H1 (cell line): ENCODE measurements around the gene PHLDA2. TPM values are rescaled to one million over a fixed set of nuclear protein-coding genes. Genes with fewer than 3 reads are reported as not detected.

Experiments used
- CTCF ChIA-PET: fragments of 300-600 bp; sonication (Branson Sonifier 250); formaldehyde crosslinking; loops from one replicate; lab custom pipeline; 2021; ENCODE audit not compliant: partially characterized antibody; lab: Charles Lee
- POLR2A ChIA-PET: fragments of 300-600 bp; sonication (Branson Sonifier 250); formaldehyde crosslinking; loops from one replicate; lab custom pipeline; 2021; ENCODE audit warnings: inconsistent platforms; ENCODE audit not compliant: partially characterized antibody; lab: Charles Lee
- DNase-seq, 2 experiments: peaks; one replicate each; pipeline versions ENCODE4 v3.0.0 to v3.0.0-alpha.2; 2010 to 2022; ENCODE audit warnings: low spot score in 2 of 2, low read depth in 1 of 2, mixed read lengths in 1 of 2
- FAIRE-seq: peaks from 2 replicates; lab custom pipeline; 2011; peaks lifted over from hg19 to GRCh38; lab: Jason Lieb, UNC
- H2AFZ ChIP-seq: 2 replicates; pipeline ENCODE4 v1.8.1; 2012; ENCODE audit warnings: low read length, inconsistent platforms
- H2AK5ac ChIP-seq: 2 replicates; pipeline ENCODE4 v1.6.1; 2013; ENCODE audit warnings: low read depth, low read length
- H2BK120ac ChIP-seq: replicated peaks from 2 replicates; pipeline ENCODE3; 2013; ENCODE audit warnings: low read depth, low read length, inconsistent platforms
- H2BK12ac ChIP-seq: 2 replicates; pipeline ENCODE4 v1.6.1; 2013; ENCODE audit warnings: low read depth, low read length
- H2BK15ac ChIP-seq: 2 replicates; pipeline ENCODE4 v1.6.1; 2013; ENCODE audit warnings: low read length
- H2BK20ac ChIP-seq: 2 replicates; pipeline ENCODE4 v1.6.1; 2013; ENCODE audit warnings: low read length
- H2BK5ac ChIP-seq: 2 replicates; pipeline ENCODE4 v1.6.1; 2013; ENCODE audit warnings: low read depth, low read length
- H3K14ac ChIP-seq: 2 replicates; pipeline ENCODE4 v1.6.1; 2013; ENCODE audit warnings: inconsistent platforms; ENCODE audit not compliant: insufficient read length
- H3K18ac ChIP-seq: 2 replicates; pipeline ENCODE4 v1.6.1; 2013; ENCODE audit warnings: low read length; ENCODE audit errors: extremely low read depth
- H3K23ac ChIP-seq: 2 replicates; pipeline ENCODE4 v1.6.1; 2013; ENCODE audit warnings: inconsistent platforms; ENCODE audit not compliant: insufficient read length
- H3K23me2 ChIP-seq: 2 replicates; pipeline ENCODE4 v1.6.1; 2013; ENCODE audit warnings: low read depth, low read length
- H3K27ac ChIP-seq: 2 replicates; pipeline ENCODE4 v1.6.1; 2011; ENCODE audit warnings: low read depth, low read length, inconsistent platforms
- H3K27me3 ChIP-seq, 4 experiments: replicated peaks in 1 of 4; 1 replicate in 1 of 4; 2 replicates in 3 of 4; pipeline versions ENCODE4 v1.6.1 to v1.8.1; 2011 to 2013; ENCODE audit warnings: low read length in 3 of 4, mild to moderate bottlenecking in 3 of 4, inconsistent platforms in 2 of 4, mixed read lengths in 2 of 4, moderate library complexity in 1 of 4; ENCODE audit not compliant: control insufficient read depth in 3 of 4, insufficient read depth in 3 of 4; ENCODE audit errors: extremely low read depth in 1 of 4
- H3K36me3 ChIP-seq, 4 experiments: 2 replicates each; pipeline versions ENCODE4 v1.6.1 to v1.8.1; 2011 to 2013; ENCODE audit warnings: mild to moderate bottlenecking in 4 of 4, low read length in 3 of 4, moderate library complexity in 2 of 4, control low read depth in 1 of 4, inconsistent platforms in 1 of 4; ENCODE audit not compliant: insufficient read depth in 4 of 4, control insufficient read depth in 2 of 4
- H3K4ac ChIP-seq: replicated peaks from 2 replicates; pipeline ENCODE3; 2013; ENCODE audit warnings: low read length, low read depth, mixed read lengths, inconsistent platforms; ENCODE audit not compliant: insufficient read length
- H3K4me1 ChIP-seq, 4 experiments: replicated peaks in 1 of 4; 1 replicate in 1 of 4; 2 replicates in 3 of 4; pipeline versions ENCODE4 v1.6.1 to v1.8.1; 2011 to 2013; ENCODE audit warnings: low read length in 3 of 4, inconsistent platforms in 2 of 4, mixed read lengths in 1 of 4; ENCODE audit not compliant: insufficient read depth in 4 of 4, control insufficient read depth in 3 of 4
- H3K4me2 ChIP-seq, 2 experiments: 2 replicates each; pipeline versions ENCODE4 v1.6.1 to v1.8.1; 2011 to 2013; ENCODE audit warnings: low read depth in 2 of 2, low read length in 2 of 2, control low read depth in 1 of 2, inconsistent platforms in 1 of 2, mild to moderate bottlenecking in 1 of 2; ENCODE audit not compliant: insufficient read depth in 1 of 2
- H3K4me3 ChIP-seq, 4 experiments: fragments of 200-600, 300-600 bp in 1 of 4; sonication (generic), shearing (Covaris generic), sonication (Bioruptor Twin) in 1 of 4; 2 replicates each; pipeline versions ENCODE4 v1.5.1 to v1.8.1; 2011 to 2016; ENCODE audit warnings: low read length in 4 of 4, low read depth in 3 of 4, control low read depth in 2 of 4, inconsistent platforms in 2 of 4, mild to moderate bottlenecking in 2 of 4, mixed read lengths in 1 of 4, moderate library complexity in 1 of 4; ENCODE audit not compliant: insufficient read depth in 2 of 4; ENCODE audit errors: extremely low read depth in 1 of 4
- H3K56ac ChIP-seq: replicated peaks from 2 replicates; pipeline ENCODE3; 2013; ENCODE audit warnings: low read depth, mild to moderate bottlenecking, mixed read lengths, low read length, inconsistent platforms; ENCODE audit not compliant: insufficient read length
- H3K79me1 ChIP-seq: 2 replicates; pipeline ENCODE4 v1.6.1; 2013; ENCODE audit warnings: low read depth, low read length, control low read depth
- H3K79me2 ChIP-seq, 2 experiments: 2 replicates each; pipeline versions ENCODE4 v1.6.1 to v1.8.1; 2012 to 2013; ENCODE audit warnings: low read length in 2 of 2, mild to moderate bottlenecking in 2 of 2, inconsistent platforms in 1 of 2; ENCODE audit not compliant: insufficient read depth in 2 of 2, control insufficient read depth in 1 of 2
- H3K9ac ChIP-seq, 4 experiments: replicated peaks in 1 of 4; 1 replicate in 1 of 4; 2 replicates in 3 of 4; pipeline versions ENCODE4 v1.6.1 to v1.8.1; 2011 to 2013; ENCODE audit warnings: low read depth in 3 of 4, low read length in 3 of 4, control low read depth in 2 of 4, mild to moderate bottlenecking in 2 of 4, moderate library complexity in 2 of 4, inconsistent platforms in 1 of 4; ENCODE audit errors: extremely low read depth in 1 of 4
- H3K9me3 ChIP-seq, 2 experiments: 2 replicates each; pipeline versions ENCODE4 v1.6.1 to v1.8.1; 2012 to 2013; ENCODE audit warnings: mild to moderate bottlenecking in 2 of 2, moderate library complexity in 2 of 2, control low read depth in 1 of 2, inconsistent platforms in 1 of 2, low read depth in 1 of 2, low read length in 1 of 2, mixed read lengths in 1 of 2; ENCODE audit not compliant: insufficient read depth in 2 of 2
- H4K20me1 ChIP-seq, 2 experiments: replicated peaks in 1 of 2; 2 replicates each; pipeline versions ENCODE3 to v1.8.1; 2011 to 2013; ENCODE audit warnings: inconsistent platforms in 2 of 2, low read length in 2 of 2, mild to moderate bottlenecking in 1 of 2; ENCODE audit not compliant: insufficient read depth in 2 of 2, control insufficient read depth in 1 of 2
- H4K5ac ChIP-seq: 2 replicates; pipeline ENCODE4 v1.6.1; 2013; ENCODE audit warnings: low read length, low read depth, mixed read lengths, inconsistent platforms; ENCODE audit not compliant: insufficient read length
- H4K8ac ChIP-seq: 2 replicates; pipeline ENCODE4 v1.8.0; 2013; ENCODE audit warnings: mild to moderate bottlenecking, moderate library complexity, low read length, inconsistent platforms; ENCODE audit not compliant: insufficient read depth; ENCODE audit errors: extremely low read depth
- H4K91ac ChIP-seq: replicated peaks from 2 replicates; pipeline ENCODE3; 2013; ENCODE audit warnings: low read length, mixed read lengths, inconsistent platforms; ENCODE audit not compliant: insufficient read length
- CBX8 ChIP-seq: fragments of 300-800, 300-1000 bp; sonication (generic); IDR thresholded peaks from 2 replicates; pipeline ENCODE4 v1.7.1; 2016; ENCODE audit warnings: low read depth, low read length, borderline replicate concordance
- EGR1 ChIP-seq: IDR thresholded peaks from 2 replicates; pipeline ENCODE4 v1.6.1; 2011; ENCODE audit warnings: low read depth, low read length, borderline replicate concordance
- EP300 ChIP-seq, 2 experiments: IDR thresholded peaks; 1 replicate in 1 of 2; 2 replicates in 1 of 2; pipeline ENCODE4 v1.6.1; 2011 to 2012; ENCODE audit warnings: low read depth in 2 of 2, low read length in 2 of 2, mild to moderate bottlenecking in 2 of 2, borderline replicate concordance in 1 of 2, inconsistent platforms in 1 of 2, moderate library complexity in 1 of 2
- EZH2 ChIP-seq: fragments of 200-600 bp; sonication (generic); IDR thresholded peaks from 2 replicates; pipeline ENCODE4 v1.7.1; 2012; ENCODE audit warnings: low read depth, mild to moderate bottlenecking, moderate library complexity, low read length, inconsistent platforms; ENCODE audit not compliant: severe bottlenecking
- GTF2F1 ChIP-seq: IDR thresholded peaks from 2 replicates; pipeline ENCODE4 v1.6.1; 2012; ENCODE audit warnings: low read depth, low read length, improper control_type of control experiment, borderline replicate concordance
- RBBP5 ChIP-seq: IDR thresholded peaks from 2 replicates; pipeline ENCODE4 v1.7.1; 2012; ENCODE audit warnings: low read depth, mild to moderate bottlenecking, inconsistent platforms, low read length, moderate library complexity, borderline replicate concordance
- SIN3A ChIP-seq, 2 experiments: IDR thresholded peaks in 1 of 2; conservative IDR thresholded peaks in 1 of 2; 2 replicates each; pipeline ENCODE4 v1.6.1; 2011 to 2012; ENCODE audit warnings: low read length in 2 of 2, improper control_type of control experiment in 1 of 2, low read depth in 1 of 2, mild to moderate bottlenecking in 1 of 2
- TAF7 ChIP-seq: optimal IDR thresholded peaks from 2 replicates; pipeline ENCODE3; 2011; ENCODE audit warnings: low read depth, mild to moderate bottlenecking, inconsistent platforms, low read length, moderate library complexity, borderline replicate concordance
- TBP ChIP-seq: IDR thresholded peaks from 2 replicates; pipeline ENCODE4 v1.6.1; 2011; ENCODE audit warnings: low read depth, low read length, improper control_type of control experiment
- WGBS, 2 experiments: shearing (Covaris generic) in 1 of 2; methylation state at CpG; one replicate each; pipeline versions ENCODE4 v1.1.6 to v1.1.7; 2013 to 2015; ENCODE audit warnings: low lambda C conversion rate in 2 of 2, mixed read lengths in 2 of 2, inconsistent platforms in 1 of 2, low coverage in 1 of 2, missing lambda C conversion rate in 1 of 2; ENCODE audit not compliant: insufficient replicate concordance in 2 of 2, insufficient coverage in 1 of 2, insufficient read length in 1 of 2; ENCODE audit errors: extremely low coverage in 1 of 2, missing lambda C conversion rate in 1 of 2; 5-methylcytosine and 5-hydroxymethylcytosine counted together
- polyA plus RNA-seq, 7 experiments: library from polyadenylated mRNA; depleted of rRNA in 3 of 7; stranded (reverse) in 5 of 7; unstranded in 2 of 7; fragments of >200 nt in 5 of 7; fragments of 200-250 nt in 2 of 7; gene quantifications; 1 replicate in 5 of 7; 2 replicates in 1 of 7; 4 replicates in 1 of 7; pipeline versions ENCODE4 v1.2.1 to v1.2.3, GENCODE V29; 2011 to 2013; ENCODE audit warnings: missing spikeins in 2 of 7, mixed read lengths in 2 of 7
- total RNA-seq: library from RNA; stranded (reverse); fragmentation: NEBNext Ultra II Directional; extraction: Animal tissue kit (Norgen Biotek cat#: 25700); gene quantifications from 2 replicates; pipeline ENCODE4 v1.2.1, GENCODE V29; 2021

PHLDA2 gene
- total and polyA plus RNA-seq, 2 of the 8 experiments (the other 6 are each of a cell fraction or from before 2014, with no cell fraction given), result 5.2 to 7.6 TPM

DNA sequence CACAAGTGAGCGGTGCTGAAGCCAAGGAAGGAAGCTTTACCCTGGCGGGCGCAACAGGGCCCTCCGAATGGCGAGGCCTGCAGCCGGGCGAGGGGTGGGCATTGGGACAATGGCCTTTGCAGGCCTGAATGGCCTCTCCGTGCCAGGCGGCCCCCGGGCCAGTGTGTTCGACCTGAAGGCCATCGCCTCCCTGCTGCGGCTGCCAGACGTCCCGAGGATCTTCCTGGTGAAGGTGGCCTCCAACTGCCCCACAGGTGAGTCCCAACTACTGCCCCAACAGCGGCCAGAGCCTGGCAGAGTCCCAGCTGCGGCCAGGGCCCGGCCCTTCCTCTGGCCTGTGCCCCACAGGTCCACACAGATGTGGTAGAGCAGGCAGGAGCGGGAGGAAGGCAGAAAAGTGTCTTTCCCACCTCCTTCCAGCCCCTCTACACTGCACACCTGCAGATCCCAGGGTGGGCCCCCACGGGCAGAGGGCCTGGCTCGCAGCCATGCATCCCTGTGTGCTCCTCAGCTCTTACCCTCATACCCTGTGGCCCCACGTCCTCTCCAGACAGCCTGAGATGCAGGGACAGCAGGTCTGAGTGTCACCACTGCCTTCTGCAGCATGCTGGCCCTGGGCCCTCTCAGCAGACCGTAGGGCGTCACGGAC lies 11.3 kb downstream of the PHLDA2 start:
- CTCF ChIA-PET, result interaction anchor here (1.0 to 4.2 kb wide), 4 partner anchors 13 to 387 kb away, joined by 3 to 18 read pairs (median 4); no protein-coding TSS in a partner anchor
- FAIRE-seq, result no peak

More for the DNA sequence above, 11.3 kb downstream of the PHLDA2 start:
- Histone ChIP-seq H2AK5ac (no peak overlapping the region), H3K9ac (no peak overlapping the region), H4K8ac (no peak overlapping the region), H3K4ac (no peak overlapping the region), H3K27me3 (no peaks in the 10 kb centered on the region), H4K91ac (no peak overlapping the region), H3K23me2 (no peaks in the 10 kb centered on the region), H3K79me1 (no peaks in the 10 kb centered on the region), H2BK15ac (no peak overlapping the region), H3K79me2 (no peaks in the 10 kb centered on the region), H2BK20ac (no peak overlapping the region; the same call in 1 of the 2 replicates), H4K5ac (no peak overlapping the region), H3K36me3 (no peaks in the 10 kb centered on the region), H3K14ac (no peak overlapping the region), H3K4me1 (peaks cover 0 to 8% (median 3%) of the 10 kb centered on the region in 4 experiments; a peak in 3 of 7 replicates), H4K20me1 (peaks cover 0 to 1% of the 10 kb centered on the region in 2 experiments), H2BK120ac (no peak overlapping the region), H3K27ac (no peak overlapping the region), H3K23ac (no peak overlapping the region), H3K9me3 (no peaks in the 10 kb centered on the region), H2AFZ (no peak overlapping the region), H2BK12ac (no peak overlapping the region), H2BK5ac (no peak overlapping the region), H3K18ac (no peak overlapping the region), H3K56ac (no peak overlapping the region), H3K4me3 (no peak overlapping the region), H3K4me2 (no peak overlapping the region)
- DNase-seq, result no peak
- POLR2A ChIA-PET, result interaction anchor here (1.0 to 1.4 kb wide), 2 partner anchors 12 to 15 kb away, joined by 3 read pairs; no protein-coding TSS in a partner anchor
- WGBS, 2 experiments, result 79% methylated on average over 21 of the region's 25 CpGs; no CpG with 5 or more reads in 1 of the 2 experiments
- TF ChIP-seq EGR1, result no peak
- no peak for TF ChIP-seq EP300 (IDR thresholded peaks at IDR 0.05; ENCODE audit: borderline replicate concordance in 1 of 2, low read depth in 2 of 2, low read length in 2 of 2)
- no peak for TF ChIP-seq RBBP5
- no peak for TF ChIP-seq CBX8
- no peak for TF ChIP-seq TAF7
- TF ChIP-seq GTF2F1, result no peak
- TF ChIP-seq SIN3A (conservative IDR thresholded peaks at IDR 0.05 in 1 of 2, IDR thresholded peaks at IDR 0.05 in 1 of 2; ENCODE audit: low read depth in 1 of 2, low read length in 2 of 2), result no peak
- TF ChIP-seq EZH2, result no peak
- no peak for TF ChIP-seq TBP
